Upper lobe of left lung (tissue), 4 donors: ENCODE results near the gene SCN2A.
"Not testable (repeated sequence)": the region's sequence is repeated elsewhere in the genome, so short reads cannot be mapped to it uniquely, and the experiment has no call there.

Experiments
- CTCF ChIP-seq, 6 experiments: fragments of 450-650 bp in 4 of 6; fragments of 200-600 bp in 2 of 6; sonication (generic) in 2 of 6; IDR thresholded peaks; one replicate each; pipeline ENCODE4 v1.5.1; 2016 to 2019; ENCODE audit warnings: antibody characterized with exemption in 6 of 6
- EP300 ChIP-seq, 4 donors: sonication (generic); formaldehyde crosslinking; IDR thresholded peaks; one replicate each; pipeline ENCODE4 v1.5.1; 2017; ENCODE audit warnings: antibody characterized with exemption in 4 of 4, control low read depth in 2 of 4
- POLR2A ChIP-seq, 4 donors: fragments of 450-650 bp; IDR thresholded peaks; one replicate each; pipeline ENCODE4 v1.5.1; 2016 to 2017; ENCODE audit warnings: antibody characterized with exemption in 4 of 4, mild to moderate bottlenecking in 2 of 4
- POLR2AphosphoS5 ChIP-seq, 2 donors: sonication (generic); formaldehyde crosslinking; IDR thresholded peaks; one replicate each; pipeline ENCODE4 v1.5.1; 2017; ENCODE audit warnings: antibody characterized with exemption in 2 of 2

- not testable (repeated sequence) for TF ChIP-seq POLR2AphosphoS5, POLR2A, CTCF, EP300 (IDR thresholded peaks at IDR 0.05)
These were observed 21.1 kb downstream of the SCN2A start for GRCh38 chr2:165260347-165260746.
